ENCODE results near the gene PLXNB3. TPM values are rescaled to one million over a fixed set of nuclear protein-coding genes. Genes with fewer than 3 reads are reported as not detected.
A peak's percentile ranks its signal among the peaks of the same experiment; 100 is the strongest.

PLXNB3 gene
- total RNA-seq: 4.5 and 5.4 TPM in 2 replicates

DNA sequence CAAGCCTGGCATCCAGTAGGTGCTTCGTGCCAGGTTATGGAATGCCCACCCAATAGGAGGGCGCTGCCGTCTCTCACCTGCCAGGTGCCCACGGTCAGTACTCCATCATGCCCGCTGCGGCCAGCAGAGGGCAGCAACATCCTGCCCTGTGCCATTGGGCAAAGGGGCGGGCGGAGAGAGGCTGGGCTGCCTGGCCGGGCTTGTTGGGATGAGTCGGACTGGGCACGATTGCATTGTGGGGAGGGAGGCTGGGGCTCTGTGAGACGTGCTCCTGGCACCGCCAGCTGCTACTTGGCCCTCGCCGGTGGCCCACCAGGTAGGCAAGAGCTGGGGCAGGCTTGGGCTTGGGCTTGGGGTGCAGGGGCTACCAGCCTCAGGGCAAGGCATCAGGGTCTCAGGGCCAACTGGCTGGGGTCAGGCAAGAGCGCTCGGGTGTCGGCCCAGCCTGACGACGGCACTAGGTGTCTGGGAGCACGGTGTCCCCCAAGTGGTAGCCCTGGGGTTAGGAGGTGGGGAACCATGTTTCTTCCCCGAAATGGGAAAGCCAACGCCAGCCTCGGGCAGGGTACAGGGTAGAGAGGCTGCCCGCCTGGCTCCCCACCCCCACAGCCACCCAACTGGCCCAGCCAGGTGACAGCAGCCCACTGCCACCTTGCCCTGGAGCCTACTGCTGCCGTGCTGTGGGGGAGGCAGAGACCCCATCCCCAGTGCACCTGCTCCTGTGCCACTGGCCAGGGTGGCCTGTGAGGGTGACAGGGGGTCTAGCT, at the start of gene PLXNB3:
TSS of gene PLXNB3 (plus strand) at position 261 of the 767 bp plus-strand sequence. CDS start 1,287 bp downstream, outside the sequence.
- H3K27me3 ChIP-seq (ENCODE audit: control insufficient read depth, insufficient read depth, low read length): no peaks in the 10 kb centered on the region
- FAIRE-seq: no peak
- DNase-seq (ENCODE audit: low read depth): peak; percentile 68
- peak within 1 kb of the TSS; percentile 52 for H3K4me3 ChIP-seq (ENCODE audit: low read depth, low read length)
- peaks cover 3% of the 10 kb centered on the region for H3K36me3 ChIP-seq (ENCODE audit: control insufficient read depth, insufficient read depth, low read length)
- TF ChIP-seq, protein P1, sequence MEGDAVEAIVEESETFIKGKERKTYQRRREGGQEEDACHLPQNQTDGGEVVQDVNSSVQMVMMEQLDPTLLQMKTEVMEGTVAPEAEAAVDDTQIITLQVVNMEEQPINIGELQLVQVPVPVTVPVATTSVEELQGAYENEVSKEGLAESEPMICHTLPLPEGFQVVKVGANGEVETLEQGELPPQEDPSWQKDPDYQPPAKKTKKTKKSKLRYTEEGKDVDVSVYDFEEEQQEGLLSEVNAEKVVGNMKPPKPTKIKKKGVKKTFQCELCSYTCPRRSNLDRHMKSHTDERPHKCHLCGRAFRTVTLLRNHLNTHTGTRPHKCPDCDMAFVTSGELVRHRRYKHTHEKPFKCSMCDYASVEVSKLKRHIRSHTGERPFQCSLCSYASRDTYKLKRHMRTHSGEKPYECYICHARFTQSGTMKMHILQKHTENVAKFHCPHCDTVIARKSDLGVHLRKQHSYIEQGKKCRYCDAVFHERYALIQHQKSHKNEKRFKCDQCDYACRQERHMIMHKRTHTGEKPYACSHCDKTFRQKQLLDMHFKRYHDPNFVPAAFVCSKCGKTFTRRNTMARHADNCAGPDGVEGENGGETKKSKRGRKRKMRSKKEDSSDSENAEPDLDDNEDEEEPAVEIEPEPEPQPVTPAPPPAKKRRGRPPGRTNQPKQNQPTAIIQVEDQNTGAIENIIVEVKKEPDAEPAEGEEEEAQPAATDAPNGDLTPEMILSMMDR (IDR thresholded peaks at IDR 0.05; ENCODE audit: insufficient read depth, low read length, severe bottlenecking): peak; percentile 86

DNA sequence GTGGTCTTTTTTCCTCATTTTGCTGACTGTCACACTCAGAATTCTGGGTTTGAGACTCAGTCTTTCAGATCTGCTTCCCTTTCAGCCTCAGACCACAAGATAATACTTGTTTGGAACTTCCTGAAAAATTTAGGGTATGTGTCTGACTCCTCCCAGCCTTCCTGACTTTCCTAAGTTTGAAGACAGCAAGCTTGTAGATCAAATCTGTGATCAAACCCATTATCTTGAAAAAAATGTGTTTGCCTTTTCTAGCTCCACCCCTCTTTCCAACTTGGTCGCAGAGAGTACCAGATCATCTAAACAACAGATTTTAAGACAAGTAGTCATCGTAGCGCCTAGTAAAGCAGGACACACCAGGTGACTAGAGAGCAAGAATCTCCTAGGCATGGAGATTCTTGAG, 49.8 kb upstream of the PLXNB3 start:
- H3K36me3 ChIP-seq (ENCODE audit: control insufficient read depth, insufficient read depth, low read length): peaks cover 12% of the 10 kb centered on the region
- FAIRE-seq: no peak
- H3K4me3 ChIP-seq (ENCODE audit: low read depth, low read length): no peak overlapping the region
- no peak for DNase-seq (ENCODE audit: low read depth)
- TF ChIP-seq, protein P1 (IDR thresholded peaks at IDR 0.05; ENCODE audit: insufficient read depth, low read length, severe bottlenecking): no peak
- no peaks in the 10 kb centered on the region for H3K27me3 ChIP-seq (ENCODE audit: control insufficient read depth, insufficient read depth, low read length)

DNA sequence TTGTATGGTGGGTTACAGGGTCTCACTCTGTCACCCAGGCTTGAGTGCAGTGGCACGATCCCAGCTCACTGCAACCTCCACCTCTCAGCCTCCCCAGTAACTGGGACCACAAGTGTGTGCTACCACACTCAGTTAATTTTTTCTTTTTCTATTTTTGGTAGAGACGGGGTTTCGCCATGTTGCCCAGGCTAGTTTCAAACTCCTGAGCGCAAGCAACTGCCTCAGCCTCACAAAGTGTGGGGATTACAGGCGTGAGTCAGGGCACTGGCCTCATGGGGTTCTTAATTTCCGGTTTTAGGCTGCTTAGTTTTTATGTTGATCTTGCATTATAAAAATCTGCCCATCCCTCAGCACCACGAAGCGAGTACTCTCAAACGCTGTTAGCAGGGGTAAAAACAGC, 46.6 kb upstream of the PLXNB3 start:
- H3K36me3 ChIP-seq (ENCODE audit: control insufficient read depth, insufficient read depth, low read length): peaks cover 20% of the 10 kb centered on the region
- FAIRE-seq: no peak
- TF ChIP-seq, protein P1 (IDR thresholded peaks at IDR 0.05; ENCODE audit: insufficient read depth, low read length, severe bottlenecking): no peak
- no peak overlapping the region for H3K4me3 ChIP-seq (ENCODE audit: low read depth, low read length)
- no peaks in the 10 kb centered on the region for H3K27me3 ChIP-seq (ENCODE audit: control insufficient read depth, insufficient read depth, low read length)
- DNase-seq (ENCODE audit: low read depth): no peak

DNA sequence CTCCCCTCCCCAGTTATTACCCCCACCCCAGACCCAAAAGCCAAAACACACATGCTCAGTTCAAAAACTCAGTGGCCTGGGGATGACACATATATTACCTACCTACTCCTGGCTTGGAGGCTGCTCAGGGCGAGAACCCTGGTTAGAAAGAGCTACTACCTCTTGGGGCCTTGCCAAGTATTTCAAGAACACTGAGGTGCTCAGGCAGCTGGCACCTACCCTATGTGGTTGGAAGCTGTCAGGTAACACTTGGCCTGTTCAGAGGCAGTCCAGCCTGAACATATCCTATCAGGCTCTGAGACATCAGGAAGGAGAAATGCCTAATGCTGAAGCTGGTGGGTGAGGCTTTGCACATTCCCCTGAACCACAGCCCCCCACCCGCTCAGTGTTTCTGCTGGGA, 44.8 kb upstream of the PLXNB3 start:
- DNase-seq (ENCODE audit: low read depth): peak; percentile 43

DNA sequence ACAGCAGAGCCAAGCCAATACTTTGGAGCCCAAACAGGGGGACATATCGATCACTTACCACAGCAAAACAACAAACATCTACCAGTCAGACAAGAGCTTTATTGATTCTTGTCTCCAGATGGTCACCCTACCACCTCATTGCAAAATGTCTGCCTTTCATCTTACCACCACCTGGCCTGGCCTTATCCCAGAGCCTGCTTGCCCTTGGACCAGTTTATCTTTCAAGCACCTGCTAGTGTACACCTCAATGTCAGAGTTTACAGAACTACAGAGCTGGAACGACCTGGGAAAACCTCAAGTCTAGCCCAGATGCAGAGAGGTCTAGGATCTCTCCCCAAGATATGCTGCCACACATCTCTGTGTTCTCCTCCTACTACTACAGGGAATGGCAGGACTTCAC, 44.3 kb upstream of the PLXNB3 start:
- TF ChIP-seq, protein P1 (IDR thresholded peaks at IDR 0.05; ENCODE audit: insufficient read depth, low read length, severe bottlenecking): no peak
- H3K36me3 ChIP-seq (ENCODE audit: control insufficient read depth, insufficient read depth, low read length): peaks cover 17% of the 10 kb centered on the region
- FAIRE-seq: no peak

More for the DNA sequence above, 44.8 kb upstream of the PLXNB3 start:
- TF ChIP-seq, protein P1 (IDR thresholded peaks at IDR 0.05; ENCODE audit: insufficient read depth, low read length, severe bottlenecking): no peak
- Histone ChIP-seq H3K4me3 (ENCODE audit: low read depth, low read length) (no peak overlapping the region), H3K27me3 (ENCODE audit: control insufficient read depth, insufficient read depth, low read length) (no peaks in the 10 kb centered on the region), H3K36me3 (ENCODE audit: control insufficient read depth, insufficient read depth, low read length) (peaks cover 17% of the 10 kb centered on the region)
- peak; percentile 23 for FAIRE-seq

More for the DNA sequence above, 44.3 kb upstream of the PLXNB3 start:
- H3K4me3 ChIP-seq (ENCODE audit: low read depth, low read length): no peak overlapping the region
- no peak for DNase-seq (ENCODE audit: low read depth)
- no peaks in the 10 kb centered on the region for H3K27me3 ChIP-seq (ENCODE audit: control insufficient read depth, insufficient read depth, low read length)
